C4-2B (cell line): ENCODE results near the gene CDKL2.

Experiments
- H3K27ac ChIP-seq: fragments of 450-650 bp; 2 replicates; pipeline ENCODE4 v1.5.1; 2017
- ZFX ChIP-seq: fragments of 450-650 bp; IDR thresholded peaks from 2 replicates; pipeline ENCODE4 v1.6.1; 2017
- TF ChIP-seq, protein P1 (sequence below): fragments of 450-650 bp; conservative IDR thresholded peaks from 2 replicates; pipeline ENCODE4 v1.5.1; 2017; ENCODE audit warnings: mild to moderate bottlenecking

The CDKL2 gene

DNA sequence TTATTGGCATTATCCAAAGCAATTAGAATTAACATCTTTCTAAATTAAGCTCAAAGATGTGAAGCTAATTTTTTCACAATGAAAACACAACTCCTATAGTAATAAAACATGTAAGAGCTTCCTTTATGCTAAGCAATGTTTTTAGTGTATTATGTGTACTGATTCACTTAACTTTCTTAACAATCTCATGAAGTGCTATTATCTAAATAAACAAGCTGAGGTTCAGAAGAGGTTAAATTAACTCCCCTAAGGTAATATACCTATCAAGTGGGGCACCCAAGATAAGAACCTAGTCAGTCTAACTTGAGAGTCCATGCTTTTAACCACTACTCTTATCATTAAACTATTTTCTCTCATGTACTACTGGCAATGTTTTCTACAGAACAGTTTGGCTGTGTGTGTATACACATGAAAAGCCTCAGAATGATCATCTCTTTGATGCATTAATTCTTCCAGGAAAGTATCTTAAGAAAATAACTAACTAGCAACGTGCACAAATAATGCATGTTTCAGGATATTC, 29.2 kb upstream of the CDKL2 start:
- TF ChIP-seq, protein P1, sequence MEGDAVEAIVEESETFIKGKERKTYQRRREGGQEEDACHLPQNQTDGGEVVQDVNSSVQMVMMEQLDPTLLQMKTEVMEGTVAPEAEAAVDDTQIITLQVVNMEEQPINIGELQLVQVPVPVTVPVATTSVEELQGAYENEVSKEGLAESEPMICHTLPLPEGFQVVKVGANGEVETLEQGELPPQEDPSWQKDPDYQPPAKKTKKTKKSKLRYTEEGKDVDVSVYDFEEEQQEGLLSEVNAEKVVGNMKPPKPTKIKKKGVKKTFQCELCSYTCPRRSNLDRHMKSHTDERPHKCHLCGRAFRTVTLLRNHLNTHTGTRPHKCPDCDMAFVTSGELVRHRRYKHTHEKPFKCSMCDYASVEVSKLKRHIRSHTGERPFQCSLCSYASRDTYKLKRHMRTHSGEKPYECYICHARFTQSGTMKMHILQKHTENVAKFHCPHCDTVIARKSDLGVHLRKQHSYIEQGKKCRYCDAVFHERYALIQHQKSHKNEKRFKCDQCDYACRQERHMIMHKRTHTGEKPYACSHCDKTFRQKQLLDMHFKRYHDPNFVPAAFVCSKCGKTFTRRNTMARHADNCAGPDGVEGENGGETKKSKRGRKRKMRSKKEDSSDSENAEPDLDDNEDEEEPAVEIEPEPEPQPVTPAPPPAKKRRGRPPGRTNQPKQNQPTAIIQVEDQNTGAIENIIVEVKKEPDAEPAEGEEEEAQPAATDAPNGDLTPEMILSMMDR, result no peak
- no peak for TF ChIP-seq ZFX

DNA sequence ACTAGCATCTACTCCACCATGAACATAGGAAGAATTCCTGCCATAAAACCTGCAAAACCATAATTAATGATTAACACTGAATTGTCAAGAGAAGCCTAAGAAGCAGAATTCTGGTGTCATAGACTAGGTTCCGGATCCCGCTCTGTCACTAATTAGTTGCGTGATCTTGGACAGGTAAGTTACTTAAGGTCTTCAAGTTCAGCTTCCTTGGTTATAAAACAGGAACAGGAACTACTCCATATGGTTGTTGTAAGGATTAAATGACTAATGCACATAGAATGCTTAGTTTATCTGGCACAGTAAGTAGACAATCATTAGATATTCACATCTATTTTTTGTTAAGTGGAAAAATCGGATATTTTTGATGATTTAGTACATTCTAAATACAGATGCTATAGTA, 28.5 kb upstream of the CDKL2 start:
- TF ChIP-seq, protein P1, result no peak
- H3K27ac ChIP-seq, result no peak overlapping the region

More for the DNA sequence above, 29.2 kb upstream of the CDKL2 start:
- no peak overlapping the region for H3K27ac ChIP-seq

DNA sequence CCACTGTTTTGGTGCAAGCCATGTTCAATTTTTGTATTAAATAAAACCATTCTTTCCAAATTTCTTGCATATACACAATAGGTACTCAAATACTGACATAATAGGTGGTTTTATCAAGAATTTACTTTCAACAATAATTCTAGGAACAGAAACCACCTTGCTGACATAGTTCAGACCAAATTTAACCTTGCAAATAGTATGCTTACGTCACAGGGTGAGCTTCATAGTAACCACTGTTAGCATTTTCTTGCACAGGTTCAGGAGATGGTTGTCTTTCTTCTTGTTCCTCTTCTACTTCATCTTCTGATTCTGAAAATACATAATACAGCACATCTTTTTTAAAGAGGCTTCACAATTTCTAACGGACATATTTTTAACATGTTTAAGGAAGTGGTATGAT, 25.2 kb upstream of the CDKL2 start:
- TF ChIP-seq, protein P1, result no peak
- no peak for TF ChIP-seq ZFX
- no peak overlapping the region for H3K27ac ChIP-seq

DNA sequence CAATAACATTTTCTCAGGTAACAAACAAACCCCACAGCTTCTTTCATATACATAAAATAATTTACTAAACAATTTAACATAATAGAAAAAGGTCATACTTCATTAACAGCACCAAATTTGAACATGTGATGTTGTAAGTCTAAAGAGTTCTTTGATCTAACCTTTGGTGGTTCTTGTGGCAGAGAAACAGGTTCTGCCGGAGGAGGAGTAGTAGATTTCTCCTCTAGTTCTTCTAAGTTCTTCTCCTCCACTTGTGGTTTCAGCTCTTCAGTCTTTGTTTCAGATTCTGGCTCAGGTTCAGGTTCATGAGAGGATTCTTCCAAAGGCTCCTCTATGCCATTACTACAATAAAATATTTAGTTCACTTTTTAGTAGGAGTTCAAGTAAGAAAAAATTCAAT, 24.6 kb upstream of the CDKL2 start:
- TF ChIP-seq, protein P1, result no peak
- no peak for TF ChIP-seq ZFX
- no peak overlapping the region for H3K27ac ChIP-seq

DNA sequence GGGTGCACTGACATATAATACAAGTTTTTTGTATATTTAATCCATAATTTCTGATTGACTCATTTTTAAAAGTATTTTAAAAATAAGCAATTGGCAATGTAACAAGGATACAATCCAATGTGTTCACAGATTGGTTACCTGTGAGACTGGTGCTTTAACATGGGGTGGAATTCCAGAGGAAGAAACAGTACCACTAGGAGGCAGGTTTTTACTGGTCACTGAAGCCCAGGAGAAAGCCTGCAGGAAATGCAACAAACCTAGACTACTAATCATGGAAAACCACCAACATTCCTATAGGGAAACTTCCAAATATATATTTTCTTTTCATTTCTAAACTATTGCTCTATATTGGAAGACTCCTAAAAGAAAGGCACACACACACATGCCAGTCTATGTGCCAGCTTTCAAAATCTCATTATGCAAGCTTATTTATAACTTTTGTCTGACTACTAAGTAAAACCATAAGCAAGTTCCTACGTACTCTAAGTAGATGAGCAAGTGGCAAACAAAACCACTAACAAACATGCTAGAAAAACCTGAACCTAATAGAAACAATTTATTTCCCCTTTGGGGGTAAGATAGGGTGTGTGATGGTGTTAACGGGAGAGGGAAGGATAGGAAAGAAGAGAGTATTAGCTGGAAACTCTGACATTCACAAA, 23.6 kb upstream of the CDKL2 start:
- no peak for TF ChIP-seq ZFX
- TF ChIP-seq, protein P1, result peak; percentile 52
- H3K27ac ChIP-seq, result no peak overlapping the region

DNA sequence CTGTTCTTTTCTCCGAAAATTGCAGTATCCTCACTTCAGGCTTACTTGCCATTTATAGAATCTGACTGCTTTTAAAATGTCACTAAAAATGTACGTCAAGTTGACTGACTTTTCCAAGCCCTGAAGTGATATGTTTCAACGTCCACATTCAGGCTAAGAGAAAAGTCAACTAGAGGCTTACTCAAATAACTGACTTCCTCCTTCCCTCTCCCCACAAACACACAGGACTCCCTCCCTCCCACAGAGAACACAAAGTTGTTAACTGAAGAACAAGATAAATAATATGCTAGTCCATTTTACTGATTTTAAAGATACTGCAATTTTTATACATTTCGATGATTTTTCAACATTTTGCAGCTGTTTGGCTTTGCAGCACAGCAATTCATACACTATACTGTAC, 13.8 kb upstream of the CDKL2 start:
- H3K27ac ChIP-seq, result no peak overlapping the region
- TF ChIP-seq ZFX, result no peak
- TF ChIP-seq, protein P1, result no peak

DNA sequence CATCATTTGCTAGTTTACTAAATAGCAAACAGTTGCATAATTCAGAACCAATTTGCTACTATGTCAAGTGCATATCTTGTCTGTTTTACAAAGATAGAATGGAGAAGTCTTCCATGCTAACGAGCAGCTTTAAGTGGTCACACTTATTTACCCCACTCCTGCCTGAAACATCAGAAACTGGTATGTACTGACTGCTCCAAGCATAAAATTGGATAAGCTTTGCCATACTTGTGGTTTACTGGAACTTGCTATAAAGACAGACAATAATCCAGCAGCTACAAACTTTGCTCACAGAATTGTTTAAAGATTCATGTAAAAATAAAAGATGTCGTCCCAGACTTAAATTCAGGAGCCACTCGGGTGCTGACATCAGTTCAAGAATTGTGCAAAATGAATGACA, 13.3 kb upstream of the CDKL2 start:
- TF ChIP-seq ZFX, result no peak
- TF ChIP-seq, protein P1, result no peak
- no peak overlapping the region for H3K27ac ChIP-seq
